NCI-H748 treated with DMSO at 0.1 percent for 48 hours (cell line): ENCODE data around the gene AFF1.
"Not testable (repeated sequence)": the region's sequence is repeated elsewhere in the genome, so short reads cannot be mapped to it uniquely, and the experiment has no call there.

Experiments used
- DNase-seq: peaks from one replicate; lab custom pipeline; 2025; lab: John Stamatoyannopoulos, UW

AFF1 gene

GRCh38 chr4:87085732-87086131 lies 150.9 kb downstream of the AFF1 start:
- DNase-seq, result not testable (repeated sequence)

DNA sequence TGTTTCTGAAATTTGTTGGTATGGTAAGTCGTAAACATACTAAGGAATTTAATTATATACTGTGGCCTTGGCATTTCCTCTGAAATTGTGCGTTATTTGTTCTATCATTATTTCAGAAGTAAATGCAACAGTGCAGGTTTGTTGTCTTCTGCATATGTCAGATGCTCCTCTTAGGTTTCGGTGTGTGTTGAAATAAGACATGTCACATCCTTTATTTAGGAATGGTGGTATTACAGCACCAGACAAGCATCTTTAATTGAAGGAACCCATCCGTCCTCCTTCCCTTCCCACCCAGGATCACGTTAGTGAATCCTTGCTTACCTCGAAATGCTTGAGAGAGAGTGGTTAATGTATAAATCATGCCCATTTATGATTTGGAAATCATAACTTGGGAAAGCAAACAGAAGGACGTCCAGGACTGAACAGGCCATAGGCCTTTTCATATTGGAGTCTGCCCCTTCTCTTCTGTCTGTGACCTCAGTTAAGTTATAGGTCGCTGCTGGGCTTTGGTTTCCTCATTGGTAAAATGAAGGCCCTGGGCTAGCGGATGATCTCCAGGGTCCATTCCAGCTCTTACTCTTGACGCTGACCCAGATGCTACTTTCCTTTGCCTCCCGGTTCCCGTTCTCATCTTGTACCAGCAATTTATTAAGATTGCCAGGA lies 151.5 kb downstream of the AFF1 start:
- no peak for DNase-seq

GRCh38 chr4:87087015-87087414 lies 152.2 kb downstream of the AFF1 start:
- DNase-seq, result no peak

DNA sequence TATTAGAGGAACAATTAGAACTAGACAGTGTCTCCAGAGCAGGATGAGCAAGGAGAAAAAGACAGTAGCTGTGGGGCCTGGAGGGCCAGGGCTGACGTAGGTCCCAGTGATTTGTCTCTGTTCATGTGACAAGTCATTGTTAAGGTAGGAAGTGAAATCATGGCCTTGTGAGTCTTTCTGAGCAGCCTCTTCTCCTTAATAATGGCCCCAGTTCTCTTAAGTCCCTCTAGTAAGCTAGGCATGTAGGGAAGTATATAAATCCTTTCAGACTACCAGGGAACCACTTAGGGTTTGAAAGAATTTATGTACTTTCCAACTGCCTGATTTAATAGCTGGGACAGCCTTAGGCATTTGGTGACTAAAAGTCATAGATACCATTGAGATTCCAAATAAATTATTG lies 152.6 kb downstream of the AFF1 start:
- DNase-seq, result no peak

- DNase-seq, result no peak
These were observed 153.4 kb downstream of the AFF1 start for GRCh38 chr4:87088186-87088585.

DNA sequence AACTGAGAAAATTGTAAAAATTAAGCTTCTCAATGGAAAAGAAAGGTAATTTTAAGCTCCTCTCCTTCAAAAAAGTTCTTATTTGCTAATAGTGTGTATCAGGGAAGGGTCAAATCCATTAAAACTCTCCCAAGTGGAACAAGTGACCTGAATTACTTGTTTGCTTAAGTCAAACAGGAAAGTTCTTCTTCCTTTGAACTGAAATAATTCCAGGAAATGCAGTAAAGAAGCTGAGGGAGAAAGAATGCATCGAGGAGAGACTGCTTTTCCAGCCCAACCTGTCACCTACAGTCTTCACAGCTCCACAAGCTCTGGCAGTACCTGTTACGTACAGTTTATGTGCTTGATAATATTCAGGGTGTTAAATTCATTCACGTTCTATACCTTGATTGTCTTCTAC lies 154.6 kb downstream of the AFF1 start:
- DNase-seq, result no peak

GRCh38 chr4:87090305-87090704 lies 155.5 kb downstream of the AFF1 start:
- DNase-seq, result no peak

DNA sequence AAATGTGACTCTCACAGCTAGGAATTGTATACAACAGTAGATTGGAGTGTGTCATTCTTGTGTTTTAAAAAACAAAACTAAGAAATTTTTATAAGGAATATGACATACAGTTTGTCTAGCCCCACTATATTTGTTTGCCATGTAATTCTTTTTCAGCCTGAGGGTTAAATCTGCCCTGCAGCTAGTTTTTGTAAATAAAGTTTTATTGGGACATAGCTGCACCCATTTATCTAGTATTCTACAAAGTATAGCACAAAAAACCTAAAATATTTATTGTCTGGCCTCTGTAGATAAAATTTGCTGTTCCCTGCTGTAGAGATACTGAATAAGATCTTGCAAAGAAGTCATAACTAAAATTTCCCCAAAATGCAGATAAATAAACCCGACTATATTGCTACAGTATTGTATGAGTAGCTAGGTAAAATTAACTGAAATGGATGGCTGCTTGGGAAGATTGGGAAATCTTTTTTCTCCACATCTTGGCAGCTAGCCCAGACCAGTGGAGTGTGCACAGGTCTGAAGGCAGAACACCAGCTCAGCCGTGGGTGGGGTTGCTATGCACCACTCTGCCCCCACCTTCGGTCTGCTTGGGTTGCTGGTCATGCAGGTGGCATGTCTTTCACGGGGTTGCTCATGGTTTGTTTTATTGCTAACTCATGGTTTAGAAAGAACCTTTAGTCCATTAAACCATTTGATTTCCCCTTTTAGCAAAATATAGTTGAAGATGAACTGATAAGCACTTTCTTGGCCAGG lies 157.8 kb downstream of the AFF1 start:
- no peak for DNase-seq

- peak; percentile 22 for DNase-seq
These were observed 158.8 kb downstream of the AFF1 start for GRCh38 chr4:87093443-87094123.

GRCh38 chr4:87097075-87097474 lies 162.3 kb downstream of the AFF1 start:
- no peak for DNase-seq

- no peak for DNase-seq
These were observed 165.4 kb downstream of the AFF1 start for GRCh38 chr4:87100168-87100567.

GRCh38 chr4:87101543-87102199 lies 166.9 kb downstream of the AFF1 start:
- no peak for DNase-seq

DNA sequence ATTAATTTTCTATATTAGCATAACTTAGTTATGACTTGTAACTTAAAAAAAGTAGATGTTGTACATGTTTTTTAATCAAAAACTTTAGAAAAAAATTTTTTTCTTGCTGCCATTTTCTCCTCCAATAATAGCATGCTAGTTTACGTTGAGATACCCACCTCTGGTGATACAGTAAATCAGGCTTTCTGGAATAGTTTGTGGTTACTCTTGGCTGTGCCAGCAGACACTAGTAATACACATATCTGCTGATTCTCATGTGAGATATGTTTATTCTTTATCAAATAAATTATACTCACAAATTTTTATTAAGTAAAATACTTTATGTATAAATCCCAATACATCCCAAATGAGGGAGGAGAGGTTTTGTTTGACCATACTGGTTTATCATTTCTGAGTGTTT lies 168.3 kb downstream of the AFF1 start:
- no peak for DNase-seq

DNA sequence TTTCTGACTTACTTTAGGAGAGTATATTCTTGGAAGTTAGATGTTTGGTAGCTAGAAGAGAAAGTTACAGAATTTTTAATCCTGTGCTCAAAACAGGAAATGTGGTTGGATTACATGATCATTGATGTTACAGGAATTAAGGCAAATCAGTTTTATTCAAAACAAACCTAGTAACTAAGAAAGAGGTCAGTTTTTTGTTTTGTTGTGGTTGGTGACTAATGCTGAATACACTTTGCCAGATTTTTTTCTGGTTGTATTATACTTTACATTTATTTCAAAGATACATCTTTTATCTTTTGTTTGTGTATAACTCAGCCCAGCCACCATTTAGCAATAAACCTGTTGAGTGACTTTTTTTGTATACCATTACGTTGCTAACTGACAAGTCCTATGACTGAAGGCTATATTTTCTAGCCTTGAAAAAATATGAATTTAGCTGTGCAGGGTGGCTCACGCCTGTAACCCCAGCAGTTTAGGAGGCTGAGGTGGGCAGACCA lies 168.9 kb downstream of the AFF1 start:
- DNase-seq, result no peak

- no peak for DNase-seq
These were observed 170.5 kb downstream of the AFF1 start for GRCh38 chr4:87105101-87105845.

DNA sequence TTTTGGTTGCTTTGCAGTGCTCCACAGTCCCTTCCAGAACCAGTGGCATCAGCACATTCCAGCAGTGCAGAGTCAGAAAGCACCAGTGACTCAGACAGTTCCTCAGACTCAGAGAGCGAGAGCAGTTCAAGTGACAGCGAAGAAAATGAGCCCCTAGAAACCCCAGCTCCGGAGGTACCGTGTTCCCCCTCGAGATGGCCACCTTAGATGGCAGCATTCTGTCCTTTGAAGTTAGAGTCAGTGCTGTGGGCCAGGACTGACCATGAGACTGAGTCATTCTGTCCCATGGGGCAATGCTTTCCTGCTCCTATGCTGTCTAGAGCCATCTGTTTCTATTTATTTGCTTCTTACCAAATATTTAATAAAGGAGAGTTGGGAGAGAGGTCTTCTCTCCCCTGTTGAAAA lies 173.3 kb downstream of the AFF1 start:
- DNase-seq, result no peak

DNA sequence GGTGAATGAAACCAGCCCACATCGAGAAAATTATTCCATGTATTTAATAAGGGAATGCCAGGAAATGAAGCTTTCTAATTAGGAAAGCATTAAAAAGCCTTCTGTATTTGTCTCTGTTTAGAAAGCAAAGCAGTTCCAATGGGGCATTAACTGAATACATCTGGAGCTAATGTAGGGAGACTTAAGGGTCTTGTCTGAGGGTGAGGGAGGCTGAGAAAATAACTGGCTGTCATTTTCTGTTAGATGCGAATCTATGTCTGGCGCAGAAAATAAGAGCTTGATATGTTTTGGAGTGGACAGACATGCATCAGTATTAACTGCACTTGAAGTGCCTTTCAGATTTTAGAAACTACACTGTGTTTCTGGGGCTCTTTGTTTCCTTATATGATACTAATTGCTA lies 174.3 kb downstream of the AFF1 start:
- DNase-seq, result no peak

GRCh38 chr4:87109945-87110344 lies 175.1 kb downstream of the AFF1 start:
- no peak for DNase-seq

- no peak for DNase-seq
These were observed 177.3 kb downstream of the AFF1 start for GRCh38 chr4:87112063-87112462.

DNA sequence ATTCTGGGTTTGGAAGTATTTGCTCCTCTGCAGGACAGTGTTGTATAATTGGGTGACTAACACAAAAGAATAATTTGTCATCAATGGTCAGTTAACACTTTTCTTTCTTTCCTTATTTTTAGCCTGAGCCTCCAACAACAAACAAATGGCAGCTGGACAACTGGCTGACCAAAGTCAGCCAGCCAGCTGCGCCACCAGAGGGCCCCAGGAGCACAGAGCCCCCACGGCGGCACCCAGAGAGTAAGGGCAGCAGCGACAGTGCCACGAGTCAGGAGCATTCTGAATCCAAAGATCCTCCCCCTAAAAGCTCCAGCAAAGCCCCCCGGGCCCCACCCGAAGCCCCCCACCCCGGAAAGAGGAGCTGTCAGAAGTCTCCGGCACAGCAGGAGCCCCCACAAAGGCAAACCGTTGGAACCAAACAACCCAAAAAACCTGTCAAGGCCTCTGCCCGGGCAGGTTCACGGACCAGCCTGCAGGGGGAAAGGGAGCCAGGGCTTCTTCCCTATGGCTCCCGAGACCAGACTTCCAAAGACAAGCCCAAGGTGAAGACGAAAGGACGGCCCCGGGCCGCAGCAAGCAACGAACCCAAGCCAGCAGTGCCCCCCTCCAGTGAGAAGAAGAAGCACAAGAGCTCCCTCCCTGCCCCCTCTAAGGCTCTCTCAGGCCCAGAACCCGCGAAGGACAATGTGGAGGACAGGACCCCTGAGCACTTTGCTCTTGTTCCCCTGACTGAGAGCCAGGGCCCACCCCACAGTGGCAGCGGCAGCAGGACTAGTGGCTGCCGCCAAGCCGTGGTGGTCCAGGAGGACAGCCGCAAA lies 179.6 kb downstream of the AFF1 start:
- no peak for DNase-seq

DNA sequence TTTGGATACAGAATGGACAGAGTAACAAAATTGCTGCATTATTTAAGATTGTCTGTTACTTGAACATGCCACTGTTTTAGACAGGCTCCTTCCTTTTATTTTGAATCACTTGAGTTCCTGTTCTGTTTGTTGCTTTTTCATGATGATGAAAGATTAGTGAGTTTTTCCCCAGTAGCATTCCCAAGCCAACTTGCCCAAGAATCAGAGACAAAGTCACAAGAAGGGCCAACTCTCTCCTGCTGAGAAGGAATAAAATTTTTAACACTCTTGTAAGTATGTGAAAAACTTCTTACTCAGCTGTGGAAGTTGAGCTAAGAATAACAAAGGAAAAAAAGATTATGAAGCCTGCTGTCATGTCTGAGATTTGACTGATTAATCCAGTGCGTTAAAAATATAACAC lies 181.4 kb downstream of the AFF1 start:
- DNase-seq, result no peak
